HG03571 (cell line): ENCODE measurements around the gene CRACR2A.

Experiments used
- ATAC-seq: cut with Tn5 transposase; IDR thresholded peaks from one replicate; pipeline ENCODE4 v1.9.1; 2021; ENCODE audit not compliant: unreplicated experiment

Gene CRACR2A

GRCh38 chr12:3752741-3753486 is at the start of gene CRACR2A:
Gene CRACR2A (minus strand): TSS chr12:3753109. CDS start chr12:3696999, 56,110 bp downstream.
- ATAC-seq: peak; percentile 80

GRCh38 chr12:3797531-3798048 is 44.7 kb upstream of the CRACR2A start:
- no peak for ATAC-seq

GRCh38 chr12:3795492-3796133 is 42.7 kb upstream of the CRACR2A start:
- ATAC-seq: no peak

GRCh38 chr12:3795066-3795465 is 42.2 kb upstream of the CRACR2A start:
- ATAC-seq: no peak

GRCh38 chr12:3792623-3793288 is 39.8 kb upstream of the CRACR2A start:
- no peak for ATAC-seq

- no peak for ATAC-seq
These were observed 38.5 kb upstream of the CRACR2A start for GRCh38 chr12:3791256-3791874.

GRCh38 chr12:3790642-3791041 is 37.7 kb upstream of the CRACR2A start:
- ATAC-seq: no peak

- no peak for ATAC-seq
These were observed 36.9 kb upstream of the CRACR2A start for GRCh38 chr12:3789838-3790237.

- ATAC-seq: no peak
These were observed 24.4 kb upstream of the CRACR2A start for GRCh38 chr12:3777206-3777809.

GRCh38 chr12:3775385-3776035 is 22.6 kb upstream of the CRACR2A start:
- no peak for ATAC-seq

GRCh38 chr12:3772380-3772779 is 19.5 kb upstream of the CRACR2A start:
- no peak for ATAC-seq

- ATAC-seq: no peak
These were observed 18.9 kb upstream of the CRACR2A start for GRCh38 chr12:3771853-3772252.

GRCh38 chr12:3770891-3771290 is 18.0 kb upstream of the CRACR2A start:
- no peak for ATAC-seq

- no peak for ATAC-seq
These were observed 16.1 kb upstream of the CRACR2A start for GRCh38 chr12:3768911-3769447.

- ATAC-seq: no peak
These were observed 8.3 kb upstream of the CRACR2A start for GRCh38 chr12:3761116-3761735.

- no peak for ATAC-seq
These were observed 7.0 kb upstream of the CRACR2A start for GRCh38 chr12:3759878-3760277.

- no peak for ATAC-seq
These were observed 4.4 kb upstream of the CRACR2A start for GRCh38 chr12:3757261-3757660.

- no peak for ATAC-seq
These were observed 3.0 kb upstream of the CRACR2A start for GRCh38 chr12:3755898-3756297.

- ATAC-seq: no peak
These were observed 805 bp upstream of the CRACR2A start for GRCh38 chr12:3753544-3754284.
